Esophagus muscularis mucosa (tissue), 3 donors: Measurements from ENCODE around the gene TEX53.

ENCODE experiments used
- POLR2A ChIP-seq: fragments of 450-650 bp; IDR thresholded peaks from one replicate; pipeline ENCODE4 v1.6.1; 2017; ENCODE audit warnings: antibody characterized with exemption, moderate library complexity, mild to moderate bottlenecking, low read depth
- POLR2AphosphoS5 ChIP-seq, 2 donors: sonication (generic); formaldehyde crosslinking; IDR thresholded peaks; one replicate each; pipeline ENCODE4 v1.6.1; 2017; ENCODE audit warnings: antibody characterized with exemption in 2 of 2
- TF ChIP-seq, protein P1 (sequence below), 3 experiments: fragments of 200-600 bp in 2 of 3; fragments of 450-650 bp in 1 of 3; sonication (generic) in 2 of 3; IDR thresholded peaks; one replicate each; pipeline ENCODE4 v1.5.1; 2017 to 2019; ENCODE audit warnings: antibody characterized with exemption in 3 of 3, mild to moderate bottlenecking in 2 of 3, moderate library complexity in 1 of 3

DNA sequence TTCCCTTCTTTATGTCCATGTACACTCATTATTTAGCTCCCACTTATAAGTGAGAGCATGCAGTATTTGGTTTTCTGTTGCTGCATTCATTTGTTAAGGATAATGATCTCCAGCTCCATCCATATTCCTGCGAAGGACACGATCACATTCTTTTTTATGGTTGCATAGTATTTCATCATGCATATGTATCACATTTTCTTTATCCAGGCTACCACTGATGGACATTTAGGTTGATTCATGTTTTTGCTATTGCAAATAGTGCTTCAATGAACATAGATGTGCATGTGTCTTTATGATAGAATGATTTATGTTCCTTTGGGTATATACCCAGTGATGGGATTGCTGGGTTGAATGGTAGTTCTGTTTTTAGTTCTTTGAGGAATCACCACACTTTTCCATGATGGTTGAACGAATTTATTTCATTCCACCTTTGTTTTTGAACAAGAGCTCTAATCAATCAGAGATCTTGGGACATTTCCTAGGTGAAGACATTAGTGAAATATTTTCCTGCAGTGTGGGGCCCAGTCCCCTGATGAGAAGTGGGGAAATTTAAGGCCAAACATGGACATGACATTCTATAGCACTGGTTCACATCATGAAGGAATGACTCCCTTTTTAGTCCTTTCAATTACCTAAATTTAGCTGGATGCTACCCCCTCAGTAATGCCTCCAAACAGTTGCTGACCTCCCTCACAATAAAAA lies 31.5 kb upstream of the TEX53 start:
- TF ChIP-seq POLR2AphosphoS5 (IDR thresholded peaks at IDR 0.05) (no peak), POLR2A (no peak)
- TF ChIP-seq, protein P1, sequence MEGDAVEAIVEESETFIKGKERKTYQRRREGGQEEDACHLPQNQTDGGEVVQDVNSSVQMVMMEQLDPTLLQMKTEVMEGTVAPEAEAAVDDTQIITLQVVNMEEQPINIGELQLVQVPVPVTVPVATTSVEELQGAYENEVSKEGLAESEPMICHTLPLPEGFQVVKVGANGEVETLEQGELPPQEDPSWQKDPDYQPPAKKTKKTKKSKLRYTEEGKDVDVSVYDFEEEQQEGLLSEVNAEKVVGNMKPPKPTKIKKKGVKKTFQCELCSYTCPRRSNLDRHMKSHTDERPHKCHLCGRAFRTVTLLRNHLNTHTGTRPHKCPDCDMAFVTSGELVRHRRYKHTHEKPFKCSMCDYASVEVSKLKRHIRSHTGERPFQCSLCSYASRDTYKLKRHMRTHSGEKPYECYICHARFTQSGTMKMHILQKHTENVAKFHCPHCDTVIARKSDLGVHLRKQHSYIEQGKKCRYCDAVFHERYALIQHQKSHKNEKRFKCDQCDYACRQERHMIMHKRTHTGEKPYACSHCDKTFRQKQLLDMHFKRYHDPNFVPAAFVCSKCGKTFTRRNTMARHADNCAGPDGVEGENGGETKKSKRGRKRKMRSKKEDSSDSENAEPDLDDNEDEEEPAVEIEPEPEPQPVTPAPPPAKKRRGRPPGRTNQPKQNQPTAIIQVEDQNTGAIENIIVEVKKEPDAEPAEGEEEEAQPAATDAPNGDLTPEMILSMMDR (IDR thresholded peaks at IDR 0.05) = no peak
